HEK293T (cell line): ENCODE data around the gene DUOX1.

Source experiments
- CTCF ChIA-PET: fragments of 350-600 bp; formaldehyde crosslinking; extraction: SDS; loops from one replicate; lab custom pipeline; 2021; ENCODE audit warnings: antibody characterized with exemption, inconsistent platforms; lab: Yijun Ruan, JAX
- POLR2A ChIA-PET: fragments of 350-600 bp; formaldehyde crosslinking; extraction: SDS; loops from one replicate; lab custom pipeline; 2020; ENCODE audit warnings: antibody characterized with exemption, inconsistent platforms; lab: Yijun Ruan, JAX
- DNase-seq: peaks from one replicate; pipeline ENCODE4 v3.0.0; 2012; ENCODE audit warnings: mixed read lengths; ENCODE audit errors: extremely low spot score
- ARNT ChIP-seq: fragments of 450-650 bp; IDR thresholded peaks from 2 replicates; pipeline ENCODE4 v1.6.1; 2017; ENCODE audit warnings: mild to moderate bottlenecking
- BHLHE40 ChIP-seq: fragments of 450-650 bp; IDR thresholded peaks from 2 replicates; pipeline ENCODE4 v1.6.1; 2016; ENCODE audit warnings: mild to moderate bottlenecking, moderate library complexity, borderline replicate concordance
- CTBP1 ChIP-seq: fragments of 450-650 bp; IDR thresholded peaks from 2 replicates; pipeline ENCODE4 v1.6.1; 2016; ENCODE audit warnings: borderline replicate concordance
- ELF4 ChIP-seq: fragments of 450-650 bp; IDR thresholded peaks from 2 replicates; pipeline ENCODE4 v1.6.1; 2017; ENCODE audit warnings: antibody characterized with exemption
- FOXA1 ChIP-seq: fragments of 450-650 bp; IDR thresholded peaks from 2 replicates; pipeline ENCODE4 v1.6.1; 2016; ENCODE audit warnings: mild to moderate bottlenecking
- FOXK2 ChIP-seq: fragments of 450-650 bp; IDR thresholded peaks from 2 replicates; pipeline ENCODE4 v1.6.1; 2016; ENCODE audit warnings: mild to moderate bottlenecking
- FOXM1 ChIP-seq: fragments of 450-650 bp; IDR thresholded peaks from 2 replicates; pipeline ENCODE4 v1.6.1; 2017; ENCODE audit warnings: mild to moderate bottlenecking, borderline replicate concordance
- HDGF ChIP-seq: fragments of 450-650 bp; IDR thresholded peaks from 2 replicates; pipeline ENCODE4 v1.6.1; 2017; ENCODE audit warnings: antibody characterized with exemption, borderline replicate concordance
- L3MBTL2 ChIP-seq: fragments of 450-650 bp; conservative IDR thresholded peaks from 2 replicates; pipeline ENCODE4 v1.6.1; 2016; ENCODE audit warnings: mild to moderate bottlenecking
- LEF1 ChIP-seq: fragments of 450-650 bp; IDR thresholded peaks from 2 replicates; pipeline ENCODE4 v1.6.1; 2017; ENCODE audit warnings: mild to moderate bottlenecking, borderline replicate concordance
- NFRKB ChIP-seq: fragments of 450-650 bp; IDR thresholded peaks from 2 replicates; pipeline ENCODE4 v1.6.1; 2016; ENCODE audit warnings: mild to moderate bottlenecking, moderate library complexity
- PKNOX1 ChIP-seq: fragments of 450-650 bp; IDR thresholded peaks from 2 replicates; pipeline ENCODE4 v1.6.1; 2016
- SP1 ChIP-seq: fragments of 450-650 bp; IDR thresholded peaks from 2 replicates; pipeline ENCODE4 v1.6.1; 2017
- SUZ12 ChIP-seq: fragments of 450-650 bp; IDR thresholded peaks from 2 replicates; pipeline ENCODE4 v1.6.1; 2016; ENCODE audit warnings: mild to moderate bottlenecking
- TARDBP ChIP-seq: fragments of 450-650 bp; IDR thresholded peaks from 2 replicates; pipeline ENCODE4 v1.6.1; 2016
- ZNF384 ChIP-seq: fragments of 450-650 bp; IDR thresholded peaks from 2 replicates; pipeline ENCODE4 v1.6.1; 2016

The DUOX1 gene

GRCh38 chr15:45094358-45094730 is 35.5 kb upstream of the DUOX1 start:
- ChIA-PET CTCF (no interaction called here), POLR2A (no interaction called here)
- no peak for DNase-seq
- TF ChIP-seq ARNT: no peak
- TF ChIP-seq LEF1: no peak
- TF ChIP-seq FOXK2: no peak
- TF ChIP-seq FOXA1: no peak
- no peak for TF ChIP-seq NFRKB
- no peak for TF ChIP-seq TARDBP
- no peak for TF ChIP-seq ZNF384
- no peak for TF ChIP-seq CTBP1
- TF ChIP-seq PKNOX1: no peak
- TF ChIP-seq SUZ12: no peak
- no peak for TF ChIP-seq L3MBTL2
- TF ChIP-seq SP1: no peak
- TF ChIP-seq HDGF: no peak
- TF ChIP-seq FOXM1: no peak
- TF ChIP-seq BHLHE40: no peak

- ChIA-PET CTCF (no interaction called here), POLR2A (no interaction called here)
- TF ChIP-seq TARDBP: no peak
- DNase-seq: no peak
Measured at GRCh38 chr15:45095661-45096060, 34.1 kb upstream of the DUOX1 start.

- CTCF ChIA-PET: no interaction called here
- no peak for DNase-seq
- TF ChIP-seq NFRKB (no peak), BHLHE40 (no peak), FOXM1 (no peak), ELF4 (no peak), LEF1 (no peak), PKNOX1 (no peak), ZNF384 (no peak), FOXK2 (no peak), TARDBP (no peak), SUZ12 (no peak), SP1 (no peak), L3MBTL2 (no peak), ARNT (no peak), FOXA1 (no peak), CTBP1 (no peak), HDGF (no peak)
- POLR2A ChIA-PET: no interaction called here
Measured at GRCh38 chr15:45097466-45097865, 32.3 kb upstream of the DUOX1 start.

- POLR2A ChIA-PET: no interaction called here
- CTCF ChIA-PET: no interaction called here
- no peak for TF ChIP-seq TARDBP
- TF ChIP-seq LEF1: no peak
- no peak for TF ChIP-seq BHLHE40
- no peak for TF ChIP-seq ELF4
- no peak for TF ChIP-seq FOXK2
- no peak for TF ChIP-seq SUZ12
- TF ChIP-seq SP1: no peak
- no peak for TF ChIP-seq ZNF384
- no peak for TF ChIP-seq FOXM1
- no peak for TF ChIP-seq HDGF
- TF ChIP-seq FOXA1: no peak
- TF ChIP-seq ARNT: no peak
- no peak for TF ChIP-seq L3MBTL2
- no peak for TF ChIP-seq PKNOX1
- no peak for TF ChIP-seq CTBP1
- TF ChIP-seq NFRKB: no peak
- DNase-seq: no peak
Measured at GRCh38 chr15:45099549-45100165, 30.1 kb upstream of the DUOX1 start.

- no peak for TF ChIP-seq TARDBP
- no peak for TF ChIP-seq SUZ12
- TF ChIP-seq NFRKB: no peak
- TF ChIP-seq CTBP1: no peak
- no peak for TF ChIP-seq ZNF384
- no peak for TF ChIP-seq FOXA1
- no peak for TF ChIP-seq L3MBTL2
- no peak for TF ChIP-seq PKNOX1
- no peak for TF ChIP-seq FOXM1
- TF ChIP-seq HDGF: no peak
- no peak for DNase-seq
- ChIA-PET POLR2A (no interaction called here), CTCF (interaction anchor here (0.8 kb wide), 1 partner anchor 330 kb away, joined by 3 read pairs; no protein-coding TSS in a partner anchor)
Measured at GRCh38 chr15:45100884-45101625, 28.7 kb upstream of the DUOX1 start.
